Measurements from ENCODE around the gene NKTR. TPM values are rescaled to one million over a fixed set of nuclear protein-coding genes. Genes with fewer than 3 reads are reported as not detected.
A peak's percentile ranks its signal among the peaks of the same experiment; 100 is the strongest.

The NKTR gene
- total RNA-seq, 1 donor from 2014 or later, result 25.4 TPM

DNA sequence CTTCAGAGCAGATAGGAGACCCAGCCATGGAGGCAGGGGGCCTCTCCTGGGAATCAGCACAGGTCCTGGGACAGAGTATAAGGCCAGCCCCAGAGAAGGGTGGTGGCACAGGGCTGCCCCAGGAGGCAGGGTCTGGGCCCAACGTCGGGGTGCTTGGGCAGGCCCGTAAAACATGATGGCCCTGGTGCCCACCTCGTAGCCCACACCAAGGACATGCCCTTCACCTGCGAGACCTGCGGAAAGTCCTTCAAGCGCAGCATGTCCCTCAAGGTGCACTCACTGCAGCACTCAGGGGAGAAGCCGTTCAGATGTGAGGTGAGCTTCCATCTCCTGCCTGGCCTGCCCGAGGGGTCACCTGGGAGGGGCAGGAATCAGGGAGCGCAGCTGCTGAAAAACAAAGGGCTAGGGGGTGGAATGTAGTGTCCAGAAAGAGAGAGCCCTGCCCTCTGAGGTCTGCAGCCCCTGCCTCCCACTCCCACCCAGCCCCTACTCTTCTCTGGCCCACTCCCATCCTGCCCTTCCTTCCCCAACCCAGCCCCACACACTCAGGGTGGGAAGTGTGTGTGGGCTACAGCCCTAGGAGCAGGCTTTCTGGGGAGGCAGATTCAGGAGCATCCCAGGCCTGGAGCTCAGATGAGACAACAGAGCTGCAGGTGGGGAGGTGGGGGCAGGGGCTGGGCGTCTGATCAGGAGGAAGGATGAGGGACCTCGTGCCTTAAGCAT lies 62.5 kb downstream of the NKTR start:
- no peak for ATAC-seq

- no peak for ATAC-seq
Measured at GRCh38 chr3:42663581-42664437, 63.3 kb downstream of the NKTR start.

DNA sequence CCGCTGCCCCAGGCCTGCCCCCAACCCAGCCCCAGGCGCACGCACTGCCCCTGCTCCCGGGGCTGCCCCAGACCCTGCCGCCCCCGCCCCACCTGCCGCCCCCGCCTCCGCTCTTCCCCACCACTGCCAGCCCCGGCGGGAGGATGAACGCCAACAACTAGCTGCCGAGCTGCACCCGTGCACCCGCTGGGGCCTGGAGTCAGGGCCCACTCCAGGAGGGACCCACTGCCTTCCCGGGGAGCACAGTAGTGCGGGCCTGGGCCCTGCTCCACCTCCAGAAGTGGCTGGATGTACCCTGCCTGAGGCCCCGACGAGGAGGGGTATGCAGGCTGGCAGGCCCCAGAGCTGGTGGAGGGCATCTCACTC lies 63.9 kb downstream of the NKTR start:
- no peak for ATAC-seq

- no peak for ATAC-seq
Measured at GRCh38 chr3:42665050-42665878, 64.8 kb downstream of the NKTR start.

GRCh38 chr3:42666022-42666421 lies 65.5 kb downstream of the NKTR start:
- no peak for ATAC-seq

DNA sequence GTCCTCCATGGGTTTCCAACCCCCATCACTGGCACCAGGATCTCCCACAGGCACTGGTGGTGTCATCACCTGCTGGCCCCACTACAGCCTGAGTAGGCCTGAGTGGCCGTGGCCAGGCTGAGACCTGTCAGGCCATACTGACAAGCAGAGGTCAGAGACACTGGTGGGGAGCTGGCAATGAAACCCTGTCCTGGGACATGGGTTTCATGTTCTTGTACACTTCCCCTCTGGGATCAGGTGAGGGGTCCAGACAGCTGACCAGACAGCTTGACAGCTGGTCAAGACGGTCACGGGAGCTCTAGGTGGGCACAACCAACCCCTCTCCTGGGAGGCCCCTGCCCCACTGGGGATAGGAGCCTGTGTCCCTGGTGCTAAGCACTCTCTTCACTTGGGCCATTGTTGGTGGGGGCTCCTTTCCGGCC lies 66.1 kb downstream of the NKTR start:
- ATAC-seq, result no peak

- no peak for ATAC-seq
Measured at GRCh38 chr3:42667096-42667522, 66.6 kb downstream of the NKTR start.

DNA sequence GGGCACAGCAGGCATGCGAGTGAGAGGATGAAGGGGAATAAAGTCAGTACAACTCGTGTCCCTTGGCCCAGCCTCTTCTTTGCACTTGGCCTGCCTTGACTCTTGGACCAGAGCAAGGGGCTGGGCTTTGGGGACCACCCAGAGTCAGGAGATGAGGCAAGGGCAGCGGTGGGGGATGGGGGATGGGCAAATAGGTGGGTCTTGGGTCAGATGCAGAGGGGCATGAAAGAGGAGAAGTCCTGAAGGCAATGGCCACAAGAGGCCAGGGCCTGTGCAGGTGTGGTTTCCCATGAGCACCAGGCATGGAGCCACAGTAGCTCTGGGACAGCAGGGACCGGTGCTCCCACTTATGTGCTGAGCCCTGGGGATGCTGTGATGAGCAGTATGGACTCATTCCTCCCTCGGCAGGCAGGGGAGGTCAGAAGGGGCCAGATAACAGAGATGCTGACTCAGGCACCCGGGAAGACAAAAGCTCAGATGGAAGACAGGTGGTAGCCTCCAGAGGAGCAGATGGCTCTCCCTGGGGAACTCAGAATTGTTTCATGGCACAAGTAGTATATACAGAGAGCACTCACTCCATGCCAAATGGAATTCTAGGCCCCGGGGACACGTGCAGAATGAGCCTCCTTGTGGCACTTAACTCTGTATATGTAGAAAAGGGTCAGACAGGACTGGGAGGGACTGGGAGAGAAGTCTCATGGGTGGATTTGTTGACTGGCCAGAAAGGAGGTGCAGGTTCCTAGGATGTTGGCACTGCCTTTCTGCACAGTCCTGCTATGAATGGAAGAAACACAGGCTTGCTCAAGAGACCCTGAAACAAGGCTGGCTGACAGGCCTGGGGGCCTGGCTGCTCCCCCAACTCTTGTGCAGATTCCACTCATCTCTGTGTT lies 67.3 kb downstream of the NKTR start:
- ATAC-seq, result no peak

DNA sequence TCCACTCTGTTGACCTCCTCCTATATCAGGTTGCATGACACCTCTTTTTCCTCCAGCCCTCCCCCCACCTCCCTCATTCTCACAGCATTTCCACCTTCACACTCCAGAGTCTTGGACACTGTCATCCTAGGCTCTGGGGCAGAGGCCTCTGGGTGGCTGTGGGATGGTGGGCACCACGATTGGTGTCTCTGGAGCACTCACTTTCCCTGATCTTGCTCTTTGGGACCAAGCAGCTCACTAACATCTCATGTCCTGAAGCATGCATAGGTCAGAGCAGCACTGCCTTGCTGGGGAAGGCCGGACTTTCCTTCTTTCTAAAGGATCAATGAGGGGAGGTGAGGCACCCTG lies 67.9 kb downstream of the NKTR start:
- ATAC-seq, result no peak

- ATAC-seq, result peak; percentile 27
Measured at GRCh38 chr3:42668793-42669217, 68.3 kb downstream of the NKTR start.

DNA sequence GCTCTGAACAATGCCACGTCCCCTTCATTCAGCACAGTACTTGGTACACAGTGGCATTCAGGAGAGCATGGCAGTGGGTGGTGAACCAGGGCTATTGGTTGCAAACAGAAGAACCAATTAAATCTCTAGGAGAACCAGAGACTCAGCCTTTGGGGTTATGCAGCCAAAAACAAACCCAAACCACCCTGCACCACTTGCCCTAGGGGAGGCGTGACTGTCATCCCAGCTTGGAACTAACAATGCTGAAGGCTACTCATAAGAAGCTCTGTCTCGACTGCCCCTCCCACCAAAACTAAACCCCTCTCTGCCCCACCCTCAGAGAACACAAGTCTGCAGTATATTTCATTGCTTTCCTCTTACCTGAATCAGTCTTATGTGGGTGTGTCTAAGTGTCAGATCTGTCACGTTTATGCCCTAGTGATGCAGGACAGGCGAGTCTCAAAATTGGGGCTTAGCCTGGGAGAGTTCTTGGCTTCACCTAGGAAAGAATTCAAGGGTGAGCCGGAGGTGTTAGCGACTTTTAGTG lies 69.6 kb downstream of the NKTR start:
- peak; percentile 70 for ATAC-seq

- ATAC-seq, result no peak
Measured at GRCh38 chr3:42670670-42671069, 70.2 kb downstream of the NKTR start.

DNA sequence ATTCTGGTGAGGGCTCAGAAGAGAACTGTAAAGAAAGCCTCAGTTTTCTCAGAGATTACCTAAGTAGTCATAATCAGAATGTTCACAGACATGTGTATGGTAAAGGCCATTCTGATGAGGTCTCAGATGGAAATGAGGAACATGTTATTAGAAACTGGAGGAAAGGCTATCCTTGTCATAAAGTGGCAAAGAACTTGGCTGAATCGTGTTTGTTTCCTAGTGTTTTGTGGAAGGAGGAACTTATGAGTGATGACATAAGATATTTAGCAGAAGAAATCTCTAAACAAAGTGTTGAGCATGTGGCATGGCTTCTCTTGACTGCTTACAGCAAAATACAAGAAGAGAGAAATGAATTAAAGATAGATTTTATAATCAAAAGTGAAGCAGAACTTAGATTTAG lies 72.0 kb downstream of the NKTR start:
- no peak for ATAC-seq

GRCh38 chr3:42673082-42673481 lies 72.6 kb downstream of the NKTR start:
- no peak for ATAC-seq

DNA sequence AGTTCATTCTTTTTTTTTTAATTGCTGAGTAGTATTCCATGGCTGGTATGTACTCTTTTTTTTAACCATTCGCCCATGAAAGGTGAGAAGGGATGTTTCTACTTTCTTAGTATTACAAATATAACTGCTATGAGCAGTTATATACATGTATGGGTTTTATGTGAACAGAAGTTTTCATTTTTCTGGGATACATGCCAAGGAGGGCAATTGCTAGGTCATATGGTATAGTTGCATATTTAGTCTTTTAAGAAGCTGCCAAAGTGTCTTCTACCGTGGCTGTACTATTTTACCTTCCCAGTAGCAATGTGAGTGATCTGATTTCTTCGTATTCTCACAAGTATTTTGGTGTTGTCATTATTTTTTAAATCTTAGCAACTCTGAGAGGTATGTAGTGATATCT lies 73.7 kb downstream of the NKTR start:
- no peak for ATAC-seq

DNA sequence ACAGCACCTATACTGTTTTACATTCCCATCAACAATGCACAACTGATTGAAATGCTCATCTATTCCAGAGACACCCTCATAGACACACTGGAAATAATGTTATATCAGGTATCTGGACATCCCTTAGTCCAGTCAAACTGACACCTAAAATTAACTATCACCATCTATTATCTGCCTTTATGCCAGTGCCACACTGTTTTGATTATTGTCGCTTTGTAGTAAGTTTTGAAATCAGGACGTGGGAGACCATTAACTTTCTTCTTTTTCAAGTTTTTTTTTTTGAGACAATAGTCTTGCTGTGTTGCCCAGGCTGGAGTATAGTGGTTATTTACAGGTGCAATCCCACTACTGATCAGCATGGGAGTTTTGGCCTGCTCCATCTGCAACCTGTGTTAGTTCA lies 75.4 kb downstream of the NKTR start:
- no peak for ATAC-seq

DNA sequence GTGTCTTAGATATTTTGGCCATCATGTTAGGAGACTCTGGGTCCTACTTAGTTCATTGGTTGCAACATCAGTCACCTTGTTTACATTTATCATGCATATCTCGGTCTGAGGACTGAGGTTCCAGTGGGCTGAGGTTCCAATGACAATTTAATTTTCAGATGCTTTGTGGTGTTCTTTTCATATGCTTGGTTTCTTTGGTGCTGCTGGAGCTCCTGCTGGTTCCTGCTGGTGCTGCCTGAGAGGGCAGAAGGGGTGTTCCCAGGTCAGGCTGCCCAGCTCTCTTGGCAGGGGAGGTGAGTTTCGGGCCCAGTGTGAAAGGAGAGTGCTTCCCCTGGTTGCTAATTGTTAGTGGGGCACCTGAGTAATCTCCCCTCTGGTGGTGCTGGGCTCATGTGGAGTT lies 78.0 kb downstream of the NKTR start:
- no peak for ATAC-seq

- no peak for ATAC-seq
Measured at GRCh38 chr3:42680271-42680670, 79.8 kb downstream of the NKTR start.

GRCh38 chr3:42680806-42681205 lies 80.3 kb downstream of the NKTR start:
- no peak for ATAC-seq

- ATAC-seq, result no peak
Measured at GRCh38 chr3:42681361-42682038, 81.0 kb downstream of the NKTR start.

All from esophagus mucosa (tissue), 1 donor.